ENCODE results near the gene UBE2K.
"Not testable (repeated sequence)": the region's sequence is repeated elsewhere in the genome, so short reads cannot be mapped to it uniquely, and the experiment has no call there.

The UBE2K gene

GRCh38 chr4:39682138-39682537, 15.8 kb upstream of the UBE2K start:
- peak overlapping the region in 1 of 21 experiments; percentile 27 for H3K27ac ChIP-seq
- H3K4me3 ChIP-seq: no peak overlapping the region

GRCh38 chr4:39685990-39686389, 11.9 kb upstream of the UBE2K start:
- no peak overlapping the region for H3K27ac ChIP-seq
- H3K4me3 ChIP-seq: no peak overlapping the region

- H3K4me3 ChIP-seq: no peak overlapping the region
- H3K27ac ChIP-seq: no peak overlapping the region
Measured at GRCh38 chr4:39687014-39687413, 10.9 kb upstream of the UBE2K start.

GRCh38 chr4:39689970-39690369, 8.0 kb upstream of the UBE2K start:
- no peak overlapping the region for H3K27ac ChIP-seq

GRCh38 chr4:39698424-39699009, 581 bp downstream of the UBE2K start:
- H3K27ac ChIP-seq: peak overlapping the region; percentile 71 to 98 (median 95)
- H3K4me3 ChIP-seq: peak overlapping the region; percentile 62 to 87 (median 78)

More at GRCh38 chr4:39689970-39690369, 8.0 kb upstream of the UBE2K start:
- H3K4me3 ChIP-seq: no peak overlapping the region

- Histone ChIP-seq H3K4me3 (peak overlapping the region in 5 of 7 experiments; percentile 69 to 87 (median 78)), H3K27ac (peak overlapping the region in 10 of 21 experiments; percentile 0 to 98 (median 18))
Measured at GRCh38 chr4:39699687-39700409, 1.9 kb downstream of the UBE2K start.

GRCh38 chr4:39700554-39700953, 2.6 kb downstream of the UBE2K start:
- H3K27ac ChIP-seq: peak overlapping the region in 5 of 21 experiments; percentile 0 to 98 (median 47)
- peak overlapping the region in 1 of 7 experiments; percentile 87 for H3K4me3 ChIP-seq

GRCh38 chr4:39702716-39703115, 4.8 kb downstream of the UBE2K start:
- no peak overlapping the region for H3K4me3 ChIP-seq
- no peak overlapping the region for H3K27ac ChIP-seq

- H3K4me3 ChIP-seq, H3K27ac ChIP-seq: not testable (repeated sequence)
Measured at GRCh38 chr4:39704789-39705188, 6.9 kb downstream of the UBE2K start.

- Histone ChIP-seq H3K27ac (no peak overlapping the region), H3K4me3 (no peak overlapping the region)
Measured at GRCh38 chr4:39706334-39706733, 8.4 kb downstream of the UBE2K start.

GRCh38 chr4:39706741-39707511, 9.0 kb downstream of the UBE2K start:
- H3K4me3 ChIP-seq: no peak overlapping the region
- peak overlapping the region in 1 of 21 experiments; percentile 20 for H3K27ac ChIP-seq

GRCh38 chr4:39710098-39710896, 12.4 kb downstream of the UBE2K start:
- H3K4me3 ChIP-seq: no peak overlapping the region
- peak overlapping the region in 1 of 21 experiments; percentile 39 for H3K27ac ChIP-seq

GRCh38 chr4:39712819-39713607, 15.1 kb downstream of the UBE2K start:
- Histone ChIP-seq H3K27ac (no peak overlapping the region), H3K4me3 (no peak overlapping the region)

- Histone ChIP-seq H3K4me3 (no peak overlapping the region), H3K27ac (no peak overlapping the region)
Measured at GRCh38 chr4:39713691-39714090, 15.8 kb downstream of the UBE2K start.

- Histone ChIP-seq H3K4me3 (no peak overlapping the region), H3K27ac (no peak overlapping the region)
Measured at GRCh38 chr4:39714166-39714565, 16.2 kb downstream of the UBE2K start.

- Histone ChIP-seq H3K27ac (no peak overlapping the region), H3K4me3 (no peak overlapping the region)
Measured at GRCh38 chr4:39715788-39716187, 17.9 kb downstream of the UBE2K start.

GRCh38 chr4:39716356-39716755, 18.4 kb downstream of the UBE2K start:
- Histone ChIP-seq H3K27ac (no peak overlapping the region), H3K4me3 (no peak overlapping the region)

- not testable (repeated sequence) for H3K27ac ChIP-seq, H3K4me3 ChIP-seq
Measured at GRCh38 chr4:39717743-39718142, 19.8 kb downstream of the UBE2K start.

All from skin epidermis (tissue), 12 donors.